ES-I3 (cell line): ENCODE results near the gene ASB13.

Source experiments
- H3K36me3 ChIP-seq: 2 replicates; pipeline ENCODE4 v1.6.1; 2013; ENCODE audit warnings: mild to moderate bottlenecking, low read length, control low read depth, moderate library complexity; ENCODE audit not compliant: insufficient read depth
- H3K4me1 ChIP-seq: 2 replicates; pipeline ENCODE4 v1.6.1; 2013; ENCODE audit warnings: mild to moderate bottlenecking, control low read depth, low read length; ENCODE audit not compliant: insufficient read depth
- H3K9ac ChIP-seq: 2 replicates; pipeline ENCODE4 v1.6.1; 2013; ENCODE audit warnings: low read depth, mild to moderate bottlenecking, low read length, moderate library complexity
- H3K9me3 ChIP-seq: 2 replicates; pipeline ENCODE4 v1.6.1; 2013; ENCODE audit warnings: mild to moderate bottlenecking, low read length, moderate library complexity; ENCODE audit not compliant: control insufficient read depth, insufficient read depth

Gene ASB13

DNA sequence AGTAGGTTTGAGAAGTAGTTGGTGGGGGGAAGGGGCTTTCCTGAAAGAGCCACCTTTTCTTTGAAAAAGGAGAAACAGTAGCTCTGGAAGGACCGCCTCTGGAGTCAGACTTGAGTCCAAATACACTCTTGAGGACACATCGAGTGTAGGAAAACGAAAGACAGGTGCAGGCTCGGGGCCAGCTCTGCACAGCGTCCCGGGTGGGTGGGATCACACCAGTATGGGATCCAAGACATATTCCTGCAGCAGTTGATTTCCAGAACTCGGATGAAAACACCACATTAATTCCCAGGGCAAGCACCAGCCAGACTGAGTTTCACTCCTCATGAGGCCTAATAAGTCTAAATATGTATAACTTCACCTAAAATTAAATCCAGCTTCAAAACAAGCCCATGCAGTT, 61.4 kb downstream of the ASB13 start:
- Histone ChIP-seq H3K36me3 (no peaks in the 10 kb centered on the region), H3K9ac (no peak overlapping the region), H3K9me3 (no peaks in the 10 kb centered on the region), H3K4me1 (no peaks in the 10 kb centered on the region)

DNA sequence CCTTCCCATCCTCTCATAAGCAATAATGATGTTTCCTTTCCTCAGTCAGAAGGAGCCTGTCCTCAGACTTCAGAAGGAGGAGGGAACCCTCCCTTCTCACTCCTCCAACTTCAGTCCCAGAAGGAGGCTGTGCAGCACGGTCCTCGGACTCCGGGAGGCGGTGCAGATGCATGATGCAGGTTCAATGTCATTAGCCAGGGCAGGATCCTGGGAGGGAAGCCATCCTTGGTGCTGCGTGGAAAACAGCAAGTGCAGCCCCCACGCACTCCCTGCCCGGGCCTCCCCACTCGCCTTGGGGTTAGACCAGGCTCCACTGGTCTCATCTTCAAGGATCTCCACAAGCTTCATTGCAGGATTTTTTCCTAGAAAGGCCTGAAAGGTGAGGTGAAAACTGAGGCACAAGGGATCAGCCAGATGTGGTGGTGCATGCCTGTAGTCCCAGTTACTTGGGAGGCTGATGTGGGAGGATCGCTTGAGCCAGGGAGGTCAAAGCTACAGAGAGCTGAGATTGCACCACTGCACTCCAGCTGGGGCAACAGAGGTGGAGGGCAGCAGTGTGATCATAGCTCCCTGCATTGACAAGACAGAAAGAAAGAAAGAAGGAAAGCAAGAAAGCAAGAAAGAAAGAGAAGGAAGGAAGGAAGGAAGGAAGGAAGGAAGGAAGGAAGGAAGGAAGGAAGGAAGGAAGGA, 62.0 kb downstream of the ASB13 start:
- Histone ChIP-seq H3K36me3 (no peaks in the 10 kb centered on the region), H3K4me1 (no peaks in the 10 kb centered on the region), H3K9ac (no peak overlapping the region), H3K9me3 (no peaks in the 10 kb centered on the region)

DNA sequence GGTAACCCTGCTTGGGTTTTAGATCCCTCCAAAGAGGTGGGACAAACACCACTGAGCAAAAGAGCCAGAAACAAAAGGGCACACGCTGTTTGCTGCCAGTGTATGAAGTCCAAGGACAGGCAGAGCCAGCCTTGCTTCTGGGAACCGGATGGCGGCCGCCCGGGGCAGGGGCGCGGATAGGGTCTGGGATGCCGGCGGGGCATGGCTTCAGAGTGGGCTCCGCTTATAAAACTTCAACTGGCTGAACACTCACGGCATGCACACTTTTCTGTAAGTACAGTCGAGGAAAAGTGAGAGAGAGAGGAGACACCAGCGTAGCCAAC, 62.6 kb downstream of the ASB13 start:
- H3K36me3 ChIP-seq, result no peaks in the 10 kb centered on the region
- H3K9me3 ChIP-seq, result no peaks in the 10 kb centered on the region
- H3K9ac ChIP-seq, result no peak overlapping the region
- H3K4me1 ChIP-seq, result no peaks in the 10 kb centered on the region

DNA sequence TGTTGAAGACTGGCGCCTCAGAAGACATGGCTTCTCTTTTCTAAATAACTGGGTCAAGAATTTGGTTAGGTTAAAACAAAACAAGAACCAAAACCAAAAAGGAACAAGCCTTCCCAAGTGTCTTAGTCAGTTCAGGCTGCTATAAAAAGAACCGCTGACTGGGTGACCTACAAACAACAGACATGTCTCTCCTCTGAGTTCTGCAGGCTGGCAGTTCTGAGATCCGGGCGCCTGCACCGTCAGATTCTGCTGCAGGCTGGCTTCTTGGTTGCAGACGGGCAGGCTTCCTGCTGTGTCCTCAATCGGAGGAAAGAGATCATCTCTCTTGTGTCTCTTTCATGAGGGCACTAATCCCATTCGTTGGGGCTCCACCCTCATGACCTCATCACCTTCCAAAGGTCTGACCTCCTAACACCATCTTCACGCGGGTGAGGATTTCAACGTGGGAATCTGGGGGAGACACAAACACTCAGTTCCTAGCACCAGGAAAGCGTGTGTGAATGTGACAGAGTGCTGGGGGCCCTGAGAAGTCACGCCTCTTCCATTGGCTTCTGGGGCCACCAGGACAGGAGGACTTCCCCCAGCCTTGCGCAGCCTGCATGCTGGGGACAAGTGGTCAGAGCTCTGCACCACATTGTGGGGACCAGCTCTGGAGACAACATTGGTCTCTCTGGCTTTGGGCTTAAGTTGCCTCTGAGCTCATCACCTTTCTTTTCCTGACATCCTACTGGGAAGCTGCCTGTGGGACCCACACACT, 63.1 kb downstream of the ASB13 start:
- H3K4me1 ChIP-seq, result no peaks in the 10 kb centered on the region
- H3K9ac ChIP-seq, result no peak overlapping the region
- H3K9me3 ChIP-seq, result no peaks in the 10 kb centered on the region
- H3K36me3 ChIP-seq, result no peaks in the 10 kb centered on the region

DNA sequence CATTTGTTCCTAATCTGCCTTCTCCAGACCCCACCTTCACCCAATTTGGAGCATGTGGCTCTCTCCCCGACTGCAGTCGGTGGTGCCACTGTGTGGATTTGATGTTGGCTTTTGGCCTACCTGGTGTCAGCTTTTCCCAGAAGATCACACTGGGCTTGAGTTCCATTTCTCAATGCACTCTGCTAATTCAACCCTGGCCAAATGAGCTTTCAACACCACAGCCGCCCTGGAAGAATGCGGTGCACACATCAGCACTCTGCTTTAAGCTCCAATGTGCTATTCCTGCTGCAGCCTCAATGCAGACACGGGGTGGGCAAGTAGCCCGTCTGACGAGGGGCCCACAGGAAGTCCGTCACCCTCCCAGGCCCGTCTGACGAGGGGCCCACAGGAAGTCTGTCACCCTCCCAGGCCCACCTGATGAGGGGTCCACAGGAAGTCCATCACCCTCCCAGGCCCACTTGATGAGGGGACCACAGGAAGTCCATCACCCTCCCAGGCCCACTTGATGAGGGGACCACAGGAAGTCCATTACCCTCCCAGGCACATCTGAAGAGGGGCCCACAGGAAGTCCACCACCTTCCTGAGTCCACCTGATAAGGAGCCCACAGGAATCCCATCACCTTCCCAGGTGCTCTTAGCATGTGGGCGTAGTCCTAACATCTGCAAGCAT, 64.4 kb downstream of the ASB13 start:
- no peaks in the 10 kb centered on the region for H3K36me3 ChIP-seq
- H3K4me1 ChIP-seq, result no peaks in the 10 kb centered on the region; the same call in 1 of the 2 replicates
- H3K9ac ChIP-seq, result no peak overlapping the region
- H3K9me3 ChIP-seq, result no peaks in the 10 kb centered on the region

DNA sequence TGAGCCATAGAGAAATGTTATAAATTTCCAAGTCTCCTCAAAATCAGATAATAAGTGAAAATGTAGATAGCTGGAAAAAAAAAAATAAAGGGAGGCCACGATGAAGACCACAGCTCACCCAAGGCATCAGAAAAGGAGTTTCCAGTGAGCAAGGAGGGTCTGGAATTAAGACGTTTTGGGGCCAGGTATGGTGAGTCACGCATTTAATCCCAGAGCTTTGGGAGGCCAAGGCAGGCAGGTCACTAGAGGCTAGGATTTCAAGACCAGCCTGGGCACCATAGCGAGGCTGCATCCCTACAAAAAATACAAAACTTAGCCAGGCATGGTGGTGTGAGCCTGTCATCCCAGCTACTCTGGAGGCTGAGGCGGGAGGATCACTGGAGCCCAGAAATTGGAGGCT, 65.5 kb downstream of the ASB13 start:
- Histone ChIP-seq H3K36me3 (no peaks in the 10 kb centered on the region), H3K9ac (no peak overlapping the region), H3K4me1 (peaks cover 8% of the 10 kb centered on the region; the same call in 1 of the 2 replicates), H3K9me3 (no peaks in the 10 kb centered on the region)

DNA sequence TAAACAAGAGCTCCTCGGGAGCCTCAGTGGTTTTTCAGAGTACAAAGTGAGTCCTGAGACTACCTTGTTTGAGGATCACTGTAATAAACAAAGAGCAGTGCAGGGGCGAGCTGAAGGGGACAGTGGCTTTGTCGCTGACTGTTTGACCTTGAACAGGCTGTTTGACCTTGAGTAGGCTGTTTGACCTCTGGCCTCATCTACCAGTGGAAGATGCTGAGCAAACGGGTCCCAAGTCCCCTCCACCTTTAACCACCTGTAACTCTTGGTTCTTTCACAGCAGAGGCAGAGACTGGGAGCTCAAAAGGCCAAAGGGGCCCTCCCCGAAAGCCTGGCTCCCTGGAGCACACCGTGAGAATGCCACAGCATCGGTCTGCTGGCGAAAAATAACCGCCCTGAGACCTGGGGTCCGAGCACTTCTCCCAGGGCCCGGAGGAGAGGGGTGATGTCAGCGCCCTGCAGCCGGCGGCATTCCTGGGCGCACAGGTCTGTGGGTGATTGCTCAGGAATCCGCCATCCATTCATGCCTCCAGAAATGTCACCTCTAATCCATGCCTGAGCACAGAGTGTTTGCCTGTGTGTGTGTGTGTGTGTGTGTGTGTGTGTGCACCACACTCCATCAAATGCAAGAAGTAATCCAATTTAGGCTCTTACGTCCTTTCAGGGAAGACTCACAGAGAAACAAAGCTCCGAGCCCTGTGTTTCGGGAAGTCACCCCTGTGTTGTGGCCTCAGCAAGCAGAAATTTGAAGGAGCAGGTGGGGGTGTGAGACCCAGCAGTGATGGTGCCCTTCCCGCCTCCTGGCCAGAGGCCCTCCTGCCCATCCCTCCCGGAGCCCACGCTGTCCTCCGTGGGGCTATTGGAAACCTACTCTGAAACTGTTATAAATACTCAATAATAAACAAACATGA, 66.5 kb downstream of the ASB13 start:
- no peak overlapping the region for H3K9ac ChIP-seq
- no peaks in the 10 kb centered on the region for H3K36me3 ChIP-seq
- H3K9me3 ChIP-seq, result no peaks in the 10 kb centered on the region
- peaks cover 14% of the 10 kb centered on the region; the same call in 1 of the 2 replicates for H3K4me1 ChIP-seq

DNA sequence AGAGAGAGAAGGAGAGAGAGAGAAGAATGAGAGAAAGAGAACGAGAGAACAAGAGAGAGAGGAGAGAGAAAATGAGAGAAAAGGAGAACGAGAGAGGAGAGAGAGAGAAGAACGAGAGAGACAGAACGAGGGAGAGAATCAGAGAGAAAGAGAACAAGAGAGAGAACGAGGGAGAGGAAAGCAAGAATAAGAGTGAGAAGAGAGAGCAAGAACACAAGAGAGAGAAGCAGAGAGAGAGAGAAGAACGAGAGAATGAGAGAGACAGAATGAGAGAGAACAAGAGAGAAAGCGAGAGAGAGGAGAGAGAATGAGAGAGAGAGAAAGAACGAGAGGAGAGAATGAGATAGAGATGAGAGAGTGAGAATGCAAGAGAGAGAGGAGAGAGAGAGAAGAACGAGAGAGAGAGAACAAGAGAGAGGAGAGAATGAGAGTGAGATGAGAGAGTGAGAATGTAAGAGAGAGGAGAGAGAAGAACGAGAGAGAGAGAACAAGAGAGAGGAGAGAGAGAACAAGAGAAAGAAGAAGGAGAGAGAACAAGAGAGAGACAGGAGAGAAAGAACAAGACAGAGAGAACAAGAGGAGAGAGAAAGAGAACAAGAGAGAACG, 68.2 kb downstream of the ASB13 start:
- no peak overlapping the region for H3K9ac ChIP-seq
- H3K9me3 ChIP-seq, result no peaks in the 10 kb centered on the region
- H3K36me3 ChIP-seq, result no peaks in the 10 kb centered on the region
- H3K4me1 ChIP-seq, result peaks cover 21% of the 10 kb centered on the region; the same call in 1 of the 2 replicates

DNA sequence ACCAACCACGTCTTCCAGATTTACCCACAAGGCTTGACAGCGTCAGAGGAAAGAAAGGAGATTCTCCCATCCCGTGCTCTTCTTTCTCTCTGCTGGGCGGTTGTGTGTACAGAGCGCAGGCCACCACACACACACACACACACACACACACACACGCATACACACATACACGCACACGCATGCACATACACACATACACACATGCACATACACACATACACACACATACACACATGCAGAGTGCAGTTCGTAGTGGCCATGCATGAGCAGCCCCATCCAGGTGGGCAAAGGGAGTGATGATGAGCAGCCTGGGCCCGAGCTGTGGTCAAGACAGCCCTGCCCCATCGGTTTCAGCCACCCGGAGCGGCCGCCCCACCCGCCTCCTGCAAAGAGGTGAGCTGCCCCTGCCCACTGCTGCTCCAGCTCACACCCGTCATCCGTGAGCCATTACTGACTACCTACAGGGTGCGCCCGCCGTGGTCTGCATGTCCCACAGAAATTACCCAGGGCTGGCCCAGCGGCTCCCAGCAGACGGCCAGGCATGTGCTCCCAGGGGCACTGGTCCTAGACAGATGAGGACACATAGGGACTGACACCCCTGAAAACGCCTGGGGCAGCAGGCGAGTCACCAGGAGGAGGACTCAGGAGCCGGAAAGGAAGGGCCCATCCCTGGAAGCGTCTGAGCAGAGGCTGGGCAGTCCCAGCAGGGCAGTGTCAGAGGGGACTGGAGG, 69.6 kb downstream of the ASB13 start:
- no peaks in the 10 kb centered on the region for H3K36me3 ChIP-seq
- no peak overlapping the region for H3K9ac ChIP-seq
- H3K9me3 ChIP-seq, result no peaks in the 10 kb centered on the region
- peaks cover 21% of the 10 kb centered on the region; the same call in 1 of the 2 replicates for H3K4me1 ChIP-seq

DNA sequence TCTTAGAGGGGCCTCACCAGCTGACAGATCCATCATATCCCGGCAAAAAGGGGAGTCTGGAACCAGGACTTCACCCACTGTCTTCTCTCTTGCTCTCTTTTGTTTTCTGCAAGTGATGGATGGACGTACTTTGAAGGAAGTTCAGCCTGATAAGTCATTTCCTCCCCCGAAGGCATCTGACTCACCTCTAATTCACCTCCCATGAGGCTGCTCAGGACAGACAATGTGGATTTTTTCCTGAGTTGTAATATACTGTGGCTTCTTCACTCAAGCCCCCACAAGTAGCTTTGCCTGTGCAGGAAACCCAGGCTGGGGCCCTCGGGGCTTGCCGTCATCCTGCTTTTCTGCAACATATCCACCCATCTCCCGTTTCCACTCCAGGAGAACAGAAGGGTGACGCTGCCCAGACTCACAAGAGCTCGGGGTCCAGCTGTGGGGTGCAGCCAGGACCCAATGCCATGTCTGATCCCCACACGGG, 70.4 kb downstream of the ASB13 start:
- H3K9ac ChIP-seq, result no peak overlapping the region
- H3K4me1 ChIP-seq, result peaks cover 24% of the 10 kb centered on the region; the same call in 1 of the 2 replicates
- H3K9me3 ChIP-seq, result no peaks in the 10 kb centered on the region

DNA sequence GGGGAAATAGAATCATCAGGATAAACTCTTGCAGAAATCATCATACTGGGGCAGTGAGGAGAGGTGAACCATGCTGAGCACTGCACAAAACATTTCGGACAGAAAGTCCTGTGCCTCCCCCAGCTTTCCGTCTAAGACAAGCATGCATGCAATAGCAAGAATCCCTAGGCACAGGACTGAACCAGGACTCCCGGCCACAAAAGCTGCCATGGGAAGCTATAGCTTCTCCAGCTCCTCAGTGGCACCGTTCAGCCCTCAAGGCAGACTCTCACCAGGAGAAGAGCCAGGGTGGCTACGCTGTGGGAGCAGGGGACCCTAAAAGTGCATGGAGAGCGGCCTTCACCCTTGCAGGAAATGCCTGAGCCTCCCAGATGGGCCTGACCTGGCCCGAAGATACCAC, 70.8 kb downstream of the ASB13 start:
- H3K4me1 ChIP-seq, result peaks cover 29% of the 10 kb centered on the region; the same call in 1 of the 2 replicates
- no peaks in the 10 kb centered on the region for H3K36me3 ChIP-seq
- H3K9ac ChIP-seq, result no peak overlapping the region
- H3K9me3 ChIP-seq, result no peaks in the 10 kb centered on the region

More for the DNA sequence above, 70.4 kb downstream of the ASB13 start:
- no peaks in the 10 kb centered on the region for H3K36me3 ChIP-seq

DNA sequence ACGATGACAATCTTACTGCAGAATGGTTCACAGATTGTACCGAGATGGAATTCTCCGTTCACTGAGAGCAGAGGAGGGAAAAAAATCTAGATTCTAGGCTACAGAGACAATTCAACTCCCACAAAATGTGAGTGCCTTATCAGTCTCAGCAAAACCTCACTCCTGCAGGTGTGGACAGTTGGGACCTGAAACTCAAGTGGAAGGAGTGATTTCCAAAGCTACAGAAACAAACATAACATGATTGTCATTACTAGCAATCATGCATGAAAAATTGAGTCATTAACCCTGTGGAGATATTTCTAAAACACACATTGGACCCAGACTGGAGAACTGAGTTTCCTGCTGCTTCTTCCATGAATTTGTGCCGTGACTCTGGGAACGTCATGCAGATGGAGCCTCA, 71.3 kb downstream of the ASB13 start:
- no peaks in the 10 kb centered on the region for H3K9me3 ChIP-seq
- peaks cover 33% of the 10 kb centered on the region; the same call in 1 of the 2 replicates for H3K4me1 ChIP-seq
- H3K9ac ChIP-seq, result no peak overlapping the region
- no peaks in the 10 kb centered on the region for H3K36me3 ChIP-seq
